Pancreas (tissue), 10 donors: ENCODE results near the gene ZBTB7A. TPM values are rescaled to one million over a fixed set of nuclear protein-coding genes. Genes with fewer than 3 reads are reported as not detected.

Experiments
- ATAC-seq, 4 donors: fragments of 200-7000 bp; cut with Tn5 transposase; one replicate each; pipeline versions ENCODE4 v1.8.0 to v1.9.1; 2020; ENCODE audit warnings: mild to moderate bottlenecking in 4 of 4, moderate library complexity in 4 of 4
- DNase-seq, 6 donors: peaks; one replicate each; pipeline ENCODE4 v3.0.0-alpha.2; 2020
- FAIRE-seq: peaks from 2 replicates; lab custom pipeline; 2012; peaks lifted over from hg19 to GRCh38; lab: Jason Lieb, UNC
- H3K27ac ChIP-seq, 4 donors: fragments of 200-600 bp; sonication (generic); 1 replicate in 3 of 4; 2 replicates in 1 of 4; pipeline versions ENCODE4 v1.5.0 to v1.8.0; 2020
- H3K27me3 ChIP-seq, 4 donors: fragments of 200-600 bp; one replicate each; pipeline ENCODE4 v1.8.0; 2021
- H3K36me3 ChIP-seq, 3 donors: fragments of 200-600 bp; sonication (generic) in 1 of 3; one replicate each; pipeline versions ENCODE4 v1.5.0 to v1.8.0; 2020 to 2021
- H3K4me1 ChIP-seq, 3 donors: fragments of 200-600 bp; one replicate each; pipeline ENCODE4 v1.8.0; 2021
- H3K4me3 ChIP-seq, 4 donors: fragments of 200-600 bp; sonication (generic) in 2 of 4; one replicate each; pipeline versions ENCODE4 v1.5.0 to v1.8.0; 2020 to 2021
- H3K9me3 ChIP-seq, 4 donors: fragments of 200-600 bp; one replicate each; pipeline ENCODE4 v1.8.0; 2021
- CTCF ChIP-seq, 4 donors: fragments of 200-600 bp; sonication (generic) in 3 of 4; IDR thresholded peaks; one replicate each; pipeline versions ENCODE4 v1.5.0 to v1.8.0; 2021; ENCODE audit warnings: antibody characterized with exemption in 4 of 4
- WGBS, 2 donors: extraction: QIAGEN DNeasy Blood & Tissue Kit; methylation state at CpG; one replicate each; pipeline ENCODE4 v1.1.7; 2013; 5-methylcytosine and 5-hydroxymethylcytosine counted together
- intact Hi-C, 3 donors: fragments of 100-400 bp; cut with DNase I; formaldehyde crosslinking; loops; one replicate each; pipeline versions ENCODE4 v1.11.1 to v1.14.2; 2022
- polyA plus RNA-seq, 2 donors: library from polyadenylated mRNA; stranded (reverse); fragments of 200-250 nt; gene quantifications; one replicate each; pipeline ENCODE4 v1.2.3, GENCODE V29; 2013
- total RNA-seq, 6 donors: library from RNA; stranded (reverse); fragmentation: NEBNext Ultra II Directional in 4 of 6; extraction: Animal tissue kit (Norgen Biotek cat#: 25700) in 4 of 6; gene quantifications; one replicate each; pipeline versions ENCODE4 v1.2.1 to v1.2.4, GENCODE V29; 2021 to 2023
- donor health status: healthy with polysubstance abuse.
- donor health status: DM: no; HTN: no; CAD: no; lungs with moderate emphysema.
- donor health status: DM: no; HTN: no; CAD: no.
- donor health status: control.
- donor health status: control.
- donor health status: Bipolar disorder and iron deficiency.
- donor health status: DM: yes; HTN: yes; CAD: no.
- donor health status: DM: no; HTN: no; CAD: no.
- donor health status: DM: no; HTN: no; CAD: no.
- donor health status: DM: yes; HTN: yes; CAD: no.

Gene ZBTB7A
- total and polyA plus RNA-seq, 8 donors, result 6.1 to 25.0 (median 13.2) TPM

DNA sequence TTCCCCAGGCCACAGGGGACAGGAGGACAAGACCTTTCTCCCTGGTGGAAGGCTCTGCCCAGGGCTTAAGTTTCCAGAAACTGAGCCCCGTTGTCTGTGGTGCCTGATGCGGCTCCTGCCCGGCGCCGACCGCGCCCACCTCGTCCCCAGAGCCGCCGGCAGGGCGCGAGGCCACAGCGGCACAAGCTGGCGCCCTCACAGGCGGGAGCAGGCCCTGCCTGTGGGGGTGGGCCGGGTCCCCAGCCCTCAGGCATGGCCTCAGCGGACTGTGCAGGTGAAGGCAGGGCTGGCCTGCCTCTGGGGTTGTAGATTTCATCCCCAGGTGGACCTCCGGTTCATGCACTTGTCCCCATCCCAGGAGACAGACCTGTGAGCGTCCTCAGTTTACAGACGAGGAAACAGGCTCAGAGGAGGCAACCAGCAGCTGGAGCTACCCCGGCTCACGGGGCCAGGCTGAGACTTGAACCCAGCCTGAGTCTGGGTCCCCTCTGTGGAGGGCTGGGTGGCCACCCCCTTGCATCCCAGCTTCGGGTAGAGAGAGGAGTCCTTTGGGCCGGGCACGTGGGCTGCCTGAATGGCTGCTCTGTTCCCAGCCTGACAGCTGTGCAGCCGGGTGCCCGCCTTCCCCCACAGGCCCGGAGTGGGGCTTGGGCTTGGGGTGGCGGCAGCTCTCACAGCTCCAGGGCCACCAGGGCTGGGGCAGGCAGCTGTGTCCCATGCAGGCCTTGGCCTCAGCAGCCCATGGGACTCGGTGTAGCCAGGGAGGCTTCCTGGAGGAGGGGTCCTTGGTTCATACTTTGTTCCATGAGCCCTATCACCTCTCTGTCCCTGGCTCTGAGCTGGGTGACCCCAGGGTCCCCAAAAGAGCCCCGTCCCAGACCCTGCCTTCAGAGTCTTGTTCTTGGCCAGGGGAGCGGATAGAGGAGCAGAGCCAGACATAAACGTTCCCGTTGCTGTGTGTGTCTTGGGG is 32.4 kb downstream of the ZBTB7A start:
- WGBS, 2 donors, result 87 to 92% methylated on average over 33 to 34 of the region's 34 CpGs
- intact Hi-C loops, result no loop called here
- TF ChIP-seq CTCF (IDR thresholded peaks at IDR 0.05), result no peak
- Histone ChIP-seq H3K9me3 (no peaks in the 10 kb centered on the region), H3K27me3 (no peaks in the 10 kb centered on the region), H3K4me1 (no peaks in the 10 kb centered on the region), H3K36me3 (peaks cover 0 to 28% (median 0%) of the 10 kb centered on the region in 3 donors), H3K27ac (no peak overlapping the region), H3K4me3 (no peak overlapping the region)
- peak in 1 of 4 donors; percentile 6 for ATAC-seq
- no peak for FAIRE-seq
- peak in 1 of 6 donors; percentile 62 for DNase-seq

- Histone ChIP-seq H3K4me3 (no peak overlapping the region), H3K27ac (no peak overlapping the region), H3K9me3 (no peaks in the 10 kb centered on the region), H3K27me3 (no peaks in the 10 kb centered on the region), H3K36me3 (peaks cover 0 to 33% (median 0%) of the 10 kb centered on the region in 3 donors), H3K4me1 (no peaks in the 10 kb centered on the region)
- intact Hi-C loops, result no loop called here
- WGBS, 2 donors, result 88 to 91% methylated on average over 56 to 63 of the region's 63 CpGs
- ATAC-seq (no peak), FAIRE-seq (no peak), DNase-seq (peak in 1 of 6 donors; percentile 62)
- TF ChIP-seq CTCF (IDR thresholded peaks at IDR 0.05), result no peak
These were observed 33.4 kb downstream of the ZBTB7A start for GRCh38 chr19:4033028-4033956.

DNA sequence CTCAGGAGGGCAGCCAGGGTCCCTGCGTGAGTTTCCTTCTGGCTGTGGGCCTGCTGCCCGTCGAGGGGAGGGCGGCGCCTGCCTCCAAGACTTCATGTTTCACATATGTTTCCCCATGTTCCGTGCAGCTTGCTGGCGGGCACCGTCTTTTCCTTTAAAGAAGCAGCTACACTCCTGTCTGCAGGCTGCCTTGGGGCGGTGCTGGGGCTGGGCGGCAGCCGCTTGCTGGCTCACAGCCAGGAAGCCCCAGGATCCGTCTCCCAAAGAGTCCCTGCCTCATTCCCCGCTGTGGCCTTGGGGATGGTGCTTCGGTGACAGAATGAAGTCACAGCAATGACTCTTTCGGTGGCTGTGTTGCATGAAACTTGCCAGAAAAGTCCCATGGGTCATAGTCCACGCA is 34.3 kb downstream of the ZBTB7A start:
- intact Hi-C loops, result no loop called here
- Histone ChIP-seq H3K4me3 (no peak overlapping the region), H3K36me3 (peaks cover 0 to 31% (median 0%) of the 10 kb centered on the region in 3 donors), H3K27me3 (no peaks in the 10 kb centered on the region), H3K4me1 (no peaks in the 10 kb centered on the region), H3K27ac (no peak overlapping the region), H3K9me3 (no peaks in the 10 kb centered on the region)
- no peak for FAIRE-seq
- no peak for TF ChIP-seq CTCF (IDR thresholded peaks at IDR 0.05)
- WGBS, 2 donors, result 78 to 84% methylated on average over 16 of the region's 16 CpGs
- no peak for ATAC-seq
- DNase-seq, result peak in 2 of 6 donors; percentile 36 to 63

DNA sequence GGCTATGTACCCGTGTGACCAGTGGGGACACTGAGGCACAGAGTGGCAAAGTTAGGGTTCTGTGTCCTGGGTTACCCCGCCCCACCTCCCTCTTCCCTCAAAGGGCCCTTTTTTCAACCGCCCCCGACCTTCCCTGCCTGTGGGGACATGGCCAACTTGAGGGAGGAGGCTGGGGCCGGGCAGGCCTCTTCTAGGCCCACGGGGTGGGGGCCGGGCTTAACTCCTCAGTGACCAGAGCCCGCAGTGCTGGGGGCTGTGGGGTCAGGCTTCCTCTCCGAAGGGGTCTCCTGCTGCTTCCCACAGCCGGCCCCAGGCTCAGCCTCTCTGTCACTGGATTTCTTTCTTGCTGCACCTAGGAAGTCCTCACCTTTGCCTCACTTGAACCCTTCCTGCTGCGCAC is 35.3 kb downstream of the ZBTB7A start:
- WGBS, 2 donors, result 75 to 78% methylated on average over 11 of the region's 11 CpGs
- intact Hi-C loops, result no loop called here
- peaks cover 0 to 30% (median 0%) of the 10 kb centered on the region in 3 donors for H3K36me3 ChIP-seq
- TF ChIP-seq CTCF (IDR thresholded peaks at IDR 0.05), result no peak
- H3K27ac ChIP-seq, result no peak overlapping the region
- DNase-seq, result peak in 2 of 6 donors; percentile 24 to 67
- H3K27me3 ChIP-seq, result no peaks in the 10 kb centered on the region
- H3K9me3 ChIP-seq, result no peaks in the 10 kb centered on the region
- no peak overlapping the region for H3K4me3 ChIP-seq
- H3K4me1 ChIP-seq, result no peaks in the 10 kb centered on the region
- no peak for ATAC-seq
- no peak for FAIRE-seq
